Measurements from ENCODE around the gene RALGAPA2.

RALGAPA2 gene

DNA sequence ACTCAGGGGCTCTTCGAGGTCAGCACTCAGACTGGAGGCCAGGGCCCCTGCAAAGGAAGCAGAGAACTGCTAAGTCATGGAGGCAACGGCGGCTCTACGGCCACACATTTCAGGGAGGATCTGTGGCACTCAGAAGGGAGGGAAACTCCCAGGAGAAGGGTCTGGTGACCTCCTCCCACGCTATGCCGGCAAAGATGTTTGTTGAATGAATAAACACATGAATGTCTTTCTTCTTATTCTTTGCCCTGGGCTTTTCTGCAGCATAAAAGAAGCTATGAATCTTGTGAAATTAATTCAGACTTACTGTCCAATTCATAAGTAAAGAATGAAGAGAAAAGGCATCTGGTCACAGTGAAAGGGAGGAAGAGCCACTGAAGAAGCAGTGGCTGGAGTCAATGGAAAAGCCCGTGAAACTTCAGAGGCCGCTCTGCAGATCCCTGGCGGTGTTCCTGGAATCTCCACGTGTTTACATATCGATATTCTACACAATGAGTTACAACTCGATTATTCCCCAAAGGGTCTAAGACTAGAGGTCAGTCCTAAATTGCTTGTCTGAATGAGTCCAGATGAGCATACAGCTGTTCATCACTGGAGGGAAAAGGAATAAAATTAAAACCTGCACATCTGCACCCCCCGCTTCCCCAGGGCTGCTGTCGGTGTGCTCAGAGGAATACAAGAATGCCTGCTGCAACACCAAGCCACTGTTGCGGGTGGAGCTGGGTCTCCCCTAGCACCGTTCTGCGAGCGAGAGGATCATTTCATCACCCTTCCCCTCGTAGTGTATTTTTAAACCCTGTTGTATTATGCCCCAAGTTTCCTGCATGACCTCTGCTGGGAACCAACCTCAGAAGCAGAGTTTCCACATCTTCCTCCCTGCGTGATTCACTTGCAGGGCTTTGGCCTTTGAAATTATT lies 319.0 kb downstream of the RALGAPA2 start:
- DNase-seq: peak; percentile 3

DNA sequence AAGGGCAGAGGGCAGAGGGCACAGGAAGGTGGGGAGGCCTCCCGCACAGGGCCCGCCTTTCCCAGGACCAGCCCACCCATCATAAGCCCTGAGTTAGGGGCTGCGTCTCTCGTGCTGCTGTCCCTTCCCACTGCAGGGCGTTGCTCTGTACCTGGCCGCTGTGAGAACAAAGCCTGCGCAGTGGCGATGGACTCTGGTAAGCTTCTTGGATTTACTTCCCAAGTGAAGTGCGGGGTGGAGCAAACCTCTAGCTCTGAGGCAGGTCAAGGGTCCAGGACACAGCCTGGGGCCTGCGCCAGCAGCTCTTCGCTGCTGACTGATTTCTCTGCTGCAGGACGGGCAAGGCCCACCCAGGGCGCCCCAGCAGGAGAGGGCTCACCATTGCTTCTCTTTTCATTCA lies 320.7 kb downstream of the RALGAPA2 start:
- DNase-seq: no peak

DNA sequence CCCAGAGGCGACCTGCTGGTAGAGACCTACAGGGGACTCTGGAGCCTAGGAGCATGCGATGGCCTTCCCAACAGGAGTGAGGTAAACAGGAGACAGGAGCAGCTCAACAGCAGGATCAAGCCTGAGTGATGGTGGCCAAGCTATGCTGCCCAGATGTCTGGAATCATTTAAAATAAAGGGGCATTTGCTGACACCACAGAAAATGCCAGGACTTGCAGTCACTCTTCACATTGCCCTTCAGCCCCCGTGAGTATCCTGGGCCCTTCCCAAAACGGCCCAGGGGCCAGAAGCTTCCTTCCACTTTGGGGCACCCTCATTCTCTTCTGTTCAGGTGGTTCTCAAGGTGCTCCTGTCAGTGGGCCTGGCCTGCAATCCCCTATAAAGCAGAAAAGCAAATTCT lies 321.3 kb downstream of the RALGAPA2 start:
- DNase-seq: no peak

DNA sequence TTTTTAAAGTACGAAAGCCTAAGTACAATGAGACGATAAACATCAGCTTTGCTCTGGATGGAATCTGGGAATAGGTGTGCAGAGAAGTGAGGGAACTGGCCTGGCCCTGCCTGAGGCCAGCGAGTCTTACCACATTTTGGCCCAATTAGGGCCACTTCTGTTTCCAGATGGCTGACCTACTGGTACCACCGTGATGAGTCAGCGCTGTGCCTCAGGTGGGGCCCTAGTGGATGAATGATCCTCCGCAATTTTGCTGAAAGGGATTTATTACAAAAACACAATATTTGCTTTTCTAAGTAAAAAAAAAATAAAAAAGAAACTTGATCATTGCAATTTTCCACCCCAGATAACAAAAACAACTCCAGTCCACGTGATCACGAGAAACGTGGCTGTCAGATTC lies 322.1 kb downstream of the RALGAPA2 start:
- no peak for DNase-seq

DNA sequence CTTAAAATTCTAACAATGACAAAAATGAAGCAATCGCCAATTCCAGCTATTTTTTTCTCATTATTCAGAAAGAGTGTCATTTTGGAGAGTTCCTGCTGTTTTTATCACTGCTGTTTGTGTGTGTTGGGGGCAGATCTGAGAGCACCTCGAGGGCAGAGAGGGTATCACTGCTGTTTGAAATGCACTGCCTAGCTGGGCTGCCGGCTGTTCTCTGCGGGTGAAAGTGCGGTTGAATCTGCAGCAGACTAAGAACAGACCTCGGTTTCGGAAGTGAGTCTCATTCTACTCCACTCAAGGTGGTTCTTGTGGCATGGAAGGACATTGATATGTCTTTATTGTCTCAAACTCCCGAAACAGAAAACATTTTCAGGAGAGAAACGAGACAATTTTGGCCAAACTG lies 326.3 kb downstream of the RALGAPA2 start:
- no peak for DNase-seq

DNA sequence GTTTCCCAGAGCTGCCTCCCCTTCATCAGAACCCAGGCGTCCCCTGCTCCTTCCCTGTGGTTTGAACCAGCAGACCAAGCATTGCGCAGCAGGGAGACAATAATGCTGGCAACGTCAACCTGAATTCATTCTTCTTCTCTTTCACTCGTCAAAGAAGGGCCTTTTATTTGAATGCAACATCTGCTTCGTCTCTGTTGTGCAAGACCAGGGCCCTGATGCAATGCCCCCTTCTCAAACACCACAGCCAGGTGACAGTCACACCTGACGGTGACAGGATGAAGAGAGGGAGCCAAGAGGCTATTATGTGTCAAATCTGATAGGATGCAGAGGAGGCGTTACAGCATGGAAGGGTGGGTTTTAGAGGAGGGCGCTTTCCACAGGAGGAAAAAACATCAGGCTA lies 336.6 kb downstream of the RALGAPA2 start:
- no peak for DNase-seq

GRCh38 chr20:20373091-20373571 lies 339.3 kb downstream of the RALGAPA2 start:
- DNase-seq: peak; percentile 35

DNA sequence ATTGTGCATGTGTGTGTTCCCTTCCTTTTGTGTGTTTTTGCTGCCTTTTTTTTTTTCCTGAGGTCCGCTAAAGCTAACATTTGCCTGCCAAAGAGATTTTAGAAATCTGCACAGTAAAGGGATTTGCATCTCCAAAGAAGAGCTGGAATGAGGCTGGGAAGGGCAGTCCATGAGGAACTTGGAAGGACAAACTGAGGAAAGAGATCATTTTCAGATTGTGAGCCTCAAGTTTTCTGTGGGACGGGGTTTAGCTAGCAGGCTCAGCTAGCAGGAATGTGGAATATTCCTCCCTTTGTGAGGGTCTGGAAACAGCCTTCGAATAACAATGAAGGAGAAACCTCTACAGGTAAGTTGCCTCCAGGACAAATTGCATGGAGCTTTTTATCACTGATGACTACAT lies 340.8 kb downstream of the RALGAPA2 start:
- DNase-seq: no peak

DNA sequence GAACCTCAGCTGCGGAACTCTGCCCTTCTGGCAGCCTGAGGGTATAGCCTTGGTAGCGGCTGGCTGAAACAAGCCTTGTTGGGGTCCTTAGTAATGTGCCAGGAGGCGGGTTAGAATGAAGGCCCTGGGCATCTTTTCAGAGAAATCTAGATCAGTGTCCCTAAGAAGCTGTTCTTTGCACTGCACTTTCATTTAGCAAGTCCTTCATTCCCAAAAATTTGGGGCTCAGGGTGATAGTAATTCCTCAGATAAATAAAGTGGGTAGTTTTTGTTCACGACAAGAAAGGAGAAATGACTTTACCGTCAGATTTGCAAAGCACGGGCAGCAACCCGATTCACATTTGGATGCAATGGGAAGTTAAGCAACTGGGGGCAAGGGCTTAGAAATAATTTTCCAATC lies 341.4 kb downstream of the RALGAPA2 start:
- DNase-seq: no peak

DNA sequence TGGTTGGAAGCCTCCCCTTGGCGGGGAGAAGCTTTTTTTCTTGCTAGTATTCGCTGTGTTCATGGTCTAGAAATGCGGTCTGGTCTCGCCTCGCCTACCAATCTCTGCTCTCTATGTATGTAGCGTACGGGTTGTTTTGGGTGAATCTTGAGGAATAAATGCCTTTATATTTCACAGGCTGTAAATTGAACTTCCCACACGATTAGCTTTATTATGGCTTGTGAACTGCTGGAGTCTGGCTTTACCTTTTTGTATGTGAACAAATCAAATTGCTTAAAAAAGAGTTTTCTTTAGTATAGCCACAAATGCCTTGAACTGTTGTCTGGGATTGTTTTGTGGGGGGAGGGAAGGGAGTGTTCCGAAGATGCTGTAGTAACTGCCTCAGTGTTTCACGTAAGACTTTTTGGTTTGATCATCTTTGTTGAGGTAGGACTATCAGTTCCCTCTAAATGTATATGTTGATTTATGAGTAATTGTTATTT lies 342.3 kb downstream of the RALGAPA2 start:
- DNase-seq: no peak

DNA sequence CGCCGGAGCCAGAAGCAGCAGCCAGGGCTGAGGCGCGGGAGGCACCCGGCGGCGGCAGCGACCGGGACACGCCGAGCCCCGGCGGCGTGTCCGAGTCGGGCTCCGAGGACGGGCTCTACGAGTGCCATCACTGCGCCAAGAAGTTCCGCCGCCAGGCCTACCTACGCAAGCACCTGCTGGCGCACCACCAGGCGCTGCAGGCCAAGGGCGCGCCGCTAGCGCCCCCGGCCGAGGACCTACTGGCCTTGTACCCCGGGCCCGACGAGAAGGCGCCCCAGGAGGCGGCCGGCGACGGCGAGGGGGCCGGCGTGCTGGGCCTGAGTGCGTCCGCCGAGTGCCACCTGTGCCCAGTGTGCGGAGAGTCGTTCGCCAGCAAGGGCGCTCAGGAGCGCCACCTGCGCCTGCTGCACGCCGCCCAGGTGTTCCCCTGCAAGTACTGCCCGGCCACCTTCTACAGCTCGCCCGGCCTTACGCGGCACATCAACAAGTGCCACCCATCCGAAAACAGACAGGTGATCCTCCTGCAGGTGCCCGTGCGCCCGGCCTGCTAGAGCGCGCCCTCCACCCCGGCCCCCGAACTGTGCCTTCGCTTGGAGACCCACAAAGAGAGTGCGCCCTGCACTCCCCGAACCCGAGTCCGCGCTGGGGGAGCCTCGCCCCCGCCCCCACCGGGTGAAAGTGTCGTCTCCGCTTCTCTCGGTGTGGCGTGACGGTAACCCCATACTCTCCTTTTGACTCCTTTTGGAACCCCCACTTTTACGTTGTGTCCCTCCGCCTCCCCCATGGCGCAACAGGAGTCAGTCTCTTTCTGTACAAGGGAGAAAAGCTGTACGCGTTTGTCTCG lies 343.0 kb downstream of the RALGAPA2 start:
- no peak for DNase-seq

DNA sequence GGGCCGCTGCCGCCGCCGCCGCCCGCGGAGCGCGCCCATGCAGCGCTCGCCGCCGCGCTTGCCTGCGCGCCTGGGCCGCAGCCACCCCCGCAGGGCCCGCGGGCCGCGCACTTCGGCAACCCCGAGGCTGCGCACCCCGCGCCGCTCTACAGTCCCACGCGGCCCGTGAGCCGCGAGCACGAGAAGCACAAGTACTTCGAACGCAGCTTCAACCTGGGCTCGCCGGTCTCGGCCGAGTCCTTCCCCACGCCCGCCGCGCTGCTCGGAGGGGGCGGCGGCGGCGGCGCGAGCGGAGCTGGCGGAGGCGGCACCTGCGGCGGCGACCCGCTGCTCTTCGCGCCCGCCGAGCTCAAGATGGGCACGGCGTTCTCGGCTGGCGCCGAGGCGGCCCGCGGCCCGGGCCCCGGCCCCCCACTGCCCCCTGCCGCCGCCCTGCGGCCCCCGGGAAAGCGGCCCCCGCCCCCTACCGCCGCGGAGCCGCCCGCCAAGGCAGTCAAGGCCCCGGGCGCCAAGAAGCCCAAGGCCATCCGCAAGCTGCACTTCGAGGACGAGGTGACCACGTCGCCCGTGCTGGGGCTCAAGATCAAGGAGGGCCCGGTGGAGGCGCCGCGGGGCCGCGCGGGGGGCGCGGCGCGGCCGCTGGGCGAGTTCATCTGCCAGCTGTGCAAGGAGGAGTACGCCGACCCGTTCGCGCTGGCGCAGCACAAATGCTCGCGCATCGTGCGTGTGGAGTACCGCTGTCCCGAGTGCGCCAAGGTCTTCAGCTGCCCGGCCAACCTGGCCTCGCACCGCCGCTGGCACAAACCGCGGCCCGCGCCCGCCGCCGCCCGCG lies 343.8 kb downstream of the RALGAPA2 start:
- no peak for DNase-seq

DNA sequence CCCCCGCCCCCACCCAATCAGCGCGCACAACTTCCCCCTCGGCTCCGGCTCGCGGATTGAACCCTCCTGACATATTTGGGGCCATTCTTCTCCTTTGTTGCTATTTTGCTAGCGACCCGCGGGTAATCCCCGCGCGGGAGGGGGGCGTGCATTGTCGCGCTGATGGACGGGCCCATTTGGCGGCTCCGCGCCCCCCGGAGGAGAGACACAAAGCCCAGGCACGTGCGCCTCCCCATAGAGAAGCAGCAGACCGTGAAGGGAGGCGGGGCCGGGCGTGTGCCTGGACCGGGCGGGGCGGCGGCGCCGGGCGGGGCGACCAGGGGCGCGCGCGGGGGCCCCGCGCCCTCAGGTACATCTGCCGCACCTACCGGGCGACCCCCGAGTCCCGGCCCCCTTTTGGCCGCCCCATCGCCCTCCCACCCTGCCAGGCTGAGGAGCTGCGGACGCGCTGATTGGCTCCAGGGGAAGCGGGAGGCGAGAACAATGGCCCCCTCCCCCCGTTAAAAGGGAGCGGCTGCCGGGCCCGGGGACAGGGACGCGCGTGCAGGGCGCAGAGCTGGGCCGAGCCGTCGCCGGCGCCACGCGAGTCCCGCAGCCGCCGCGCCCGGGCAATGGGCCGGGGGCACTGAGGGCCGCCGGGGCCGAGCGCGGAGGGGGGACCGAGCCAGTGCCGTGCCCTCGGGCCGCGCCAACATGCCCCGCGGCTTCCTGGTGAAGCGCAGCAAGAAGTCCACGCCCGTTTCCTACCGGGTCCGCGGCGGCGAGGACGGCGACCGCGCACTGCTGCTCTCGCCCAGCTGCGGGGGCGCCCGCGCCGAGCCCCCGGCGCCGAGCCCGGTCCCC lies 344.6 kb downstream of the RALGAPA2 start, which contains the start of gene INSM1:
INSM1 (plus strand) TSS at position 530 of the 843 bp plus-strand sequence; CDS start at position 694, 164 bp downstream.
- DNase-seq: no peak

DNA sequence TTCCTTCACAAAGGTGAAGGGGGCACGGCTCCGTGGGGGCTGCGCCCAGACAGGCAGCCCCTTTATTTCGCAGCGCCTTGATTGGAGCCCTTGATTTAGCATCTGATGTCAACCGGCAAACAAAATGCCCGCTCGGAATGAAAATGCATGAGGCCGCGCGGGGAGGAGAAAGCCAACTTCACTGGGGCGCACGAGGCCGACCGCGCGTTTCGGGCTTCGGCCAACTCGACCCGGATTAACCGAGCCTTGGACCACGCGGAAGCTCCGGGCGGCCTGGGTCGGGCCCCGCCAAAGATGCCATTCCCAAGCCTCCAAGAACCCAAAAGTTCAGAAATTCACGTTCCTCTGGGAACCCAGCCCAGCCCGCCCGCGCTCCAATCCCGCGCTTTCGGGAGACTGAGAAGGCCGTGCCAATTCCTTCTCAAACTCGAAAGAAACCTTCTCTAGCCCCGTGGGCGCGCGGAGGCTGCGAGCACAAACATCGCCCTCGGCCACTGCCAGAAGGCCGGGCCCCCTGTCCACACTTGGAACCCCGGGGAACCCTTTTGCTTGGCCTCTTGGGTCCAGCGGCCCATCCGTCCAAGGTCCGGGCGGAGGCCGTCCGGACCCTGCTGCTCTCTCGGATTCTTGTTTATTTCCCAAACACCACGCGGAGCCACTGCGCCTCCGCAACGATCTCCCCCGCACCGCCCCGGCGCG lies 345.4 kb downstream of the RALGAPA2 start:
- no peak for DNase-seq

DNA sequence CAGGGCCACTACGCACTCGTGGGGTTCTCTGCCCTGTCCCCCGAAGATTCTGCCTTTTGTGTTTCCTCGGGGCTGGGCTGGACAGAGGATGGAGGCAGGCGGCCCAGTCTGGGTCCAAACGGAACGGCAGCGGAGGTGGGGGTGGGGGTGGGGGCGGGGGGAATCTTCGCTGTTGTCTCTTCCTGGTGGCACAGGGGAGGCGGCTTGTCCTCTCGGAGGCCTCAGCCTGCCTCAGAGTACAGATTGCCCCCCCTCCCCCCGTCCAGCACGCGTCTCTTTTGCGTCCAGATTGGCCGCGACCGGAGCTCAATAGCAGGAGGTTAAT lies 345.9 kb downstream of the RALGAPA2 start:
- DNase-seq: no peak

GRCh38 chr20:20365480-20366161 lies 346.8 kb downstream of the RALGAPA2 start:
- no peak for DNase-seq

GRCh38 chr20:20364593-20365479 lies 347.6 kb downstream of the RALGAPA2 start:
- DNase-seq: no peak

DNA sequence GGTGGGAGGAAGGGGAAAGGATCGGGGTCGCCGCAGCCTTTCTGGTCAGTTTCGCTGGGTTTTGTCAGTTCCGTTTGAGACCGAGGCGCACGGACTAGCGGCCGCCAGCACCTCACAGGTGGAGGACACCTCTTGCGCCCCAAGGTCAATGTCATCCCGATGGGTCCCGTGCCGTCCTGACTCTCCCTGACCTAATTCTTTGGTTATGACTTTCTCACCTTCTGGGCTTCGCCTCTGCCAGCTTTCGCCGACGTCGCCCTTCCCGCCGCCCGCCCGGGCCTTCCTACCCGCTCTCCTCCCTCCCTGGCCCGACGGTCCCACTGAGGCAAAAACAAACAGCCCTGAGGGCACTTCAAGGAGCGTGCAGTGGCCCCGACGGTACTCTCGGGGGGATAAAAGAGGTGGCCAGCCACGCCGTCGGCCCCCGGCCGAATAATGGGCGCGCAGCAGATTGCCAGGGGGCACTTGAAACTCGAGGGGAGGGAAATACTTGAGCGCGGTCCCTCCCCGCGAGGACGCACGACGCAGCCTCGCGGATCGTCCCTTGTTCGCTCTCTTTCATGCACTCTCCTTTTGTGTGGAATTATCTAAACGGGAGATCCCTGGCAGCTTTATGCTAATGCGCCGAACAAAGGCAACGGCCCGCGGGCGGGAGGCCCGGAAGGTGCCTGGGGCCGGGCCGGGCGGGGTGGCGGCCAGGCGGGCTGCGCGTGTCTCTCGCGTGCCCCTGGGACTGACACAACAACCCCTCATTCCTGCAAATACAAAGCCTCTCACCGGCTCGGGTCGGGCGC lies 348.4 kb downstream of the RALGAPA2 start:
- DNase-seq: no peak

GRCh38 chr20:20363434-20363798 lies 349.0 kb downstream of the RALGAPA2 start:
- DNase-seq: no peak
